GM13977 (cell line): ENCODE results near the gene ASTE1.

ENCODE experiments used
- DNase-seq: peaks from one replicate; pipeline ENCODE4 v3.0.0; 2012; ENCODE audit warnings: low spot score
- CTCF ChIP-seq: IDR thresholded peaks from 2 replicates; pipeline ENCODE4 v1.5.1; 2012; ENCODE audit warnings: mild to moderate bottlenecking, control low read depth; ENCODE audit not compliant: insufficient read depth; ENCODE audit errors: extremely low read depth, missing control alignments
- in situ Hi-C: fragments of 300-500 bp; cut with MboI; formaldehyde crosslinking; loops from one replicate; pipeline ENCODE4 v1.12.0; 2022; ENCODE audit warnings: low sequenced_read_pairs, low pct_unique_long_range_greater_than_20kb, mixed read lengths, inconsistent platforms; ENCODE audit not compliant: unreplicated experiment

The ASTE1 gene

GRCh38 chr3:131009698-131010097 is 16.9 kb downstream of the ASTE1 start:
- in situ Hi-C loops, result no loop called here
- no peak for TF ChIP-seq CTCF
- no peak for DNase-seq

GRCh38 chr3:131008326-131008725 is 18.3 kb downstream of the ASTE1 start:
- no peak for TF ChIP-seq CTCF
- in situ Hi-C loops, result no loop called here
- no peak for DNase-seq

- in situ Hi-C loops, result no loop called here
- no peak for DNase-seq
- no peak for TF ChIP-seq CTCF
These were observed 18.8 kb downstream of the ASTE1 start for GRCh38 chr3:131007782-131008181.

- DNase-seq, result no peak
- in situ Hi-C loops, result no loop called here
These were observed 19.4 kb downstream of the ASTE1 start for GRCh38 chr3:131007256-131007655.

GRCh38 chr3:131004603-131005002 is 22.0 kb downstream of the ASTE1 start:
- in situ Hi-C loops, result no loop called here
- no peak for DNase-seq
- TF ChIP-seq CTCF, result no peak

More at GRCh38 chr3:131007256-131007655, 19.4 kb downstream of the ASTE1 start:
- TF ChIP-seq CTCF, result no peak

GRCh38 chr3:131001071-131001470 is 25.6 kb downstream of the ASTE1 start:
- DNase-seq, result no peak
- in situ Hi-C loops, result no loop called here
- no peak for TF ChIP-seq CTCF

- in situ Hi-C loops, result loop anchor here (25.0 kb wide), 1 partner anchor 235 kb away; no protein-coding TSS in a partner anchor
- TF ChIP-seq CTCF, result no peak
- DNase-seq, result no peak
These were observed 29.3 kb downstream of the ASTE1 start for GRCh38 chr3:130997289-130997688.
